Neural crest cell (in vitro differentiated cells): Measurements from ENCODE around the gene THAP6. TPM values are rescaled to one million over a fixed set of nuclear protein-coding genes. Genes with fewer than 3 reads are reported as not detected.
"Not testable (repeated sequence)": the region's sequence is repeated elsewhere in the genome, so short reads cannot be mapped to it uniquely, and the experiment has no call there.

Experiments used
- DNase-seq: peaks from one replicate; pipeline ENCODE4 v3.0.0; 2021; ENCODE audit warnings: low read depth, mixed read lengths, low spot score
- H3K27ac Mint-ChIP-seq: one replicate; pipeline ENCODE4 v1.8.0; 2021; ENCODE audit warnings: mild to moderate bottlenecking, mixed read lengths; ENCODE audit not compliant: unreplicated experiment
- H3K27me3 Mint-ChIP-seq: 2 replicates; pipeline ENCODE4 v1.8.0; 2021; ENCODE audit warnings: low read depth, mild to moderate bottlenecking, mixed read lengths
- H3K36me3 Mint-ChIP-seq: 2 replicates; pipeline ENCODE4 v1.8.0; 2021; ENCODE audit warnings: low read depth, mild to moderate bottlenecking, mixed read lengths
- H3K4me1 Mint-ChIP-seq: 2 replicates; pipeline ENCODE4 v1.8.0; 2021; ENCODE audit warnings: mixed read lengths
- H3K4me3 Mint-ChIP-seq: one replicate; pipeline ENCODE4 v1.8.0; 2021; ENCODE audit warnings: mild to moderate bottlenecking, mixed read lengths
- H3K9me3 Mint-ChIP-seq: 2 replicates; pipeline ENCODE4 v1.8.0; 2021; ENCODE audit warnings: mixed read lengths
- total RNA-seq: library from RNA; stranded (reverse); gene quantifications from 2 replicates; pipeline ENCODE4 v1.2.1, GENCODE V29; 2021
- TF ChIP-seq, protein P1 (sequence below): fragments of 200-600 bp; sonication (generic); conservative IDR thresholded peaks from 2 replicates; pipeline ENCODE4 v1.5.0; 2021; ENCODE audit warnings: antibody characterized with exemption, mild to moderate bottlenecking

The THAP6 gene
- total RNA-seq, 1 donor from 2014 or later, result 21.9 TPM

DNA sequence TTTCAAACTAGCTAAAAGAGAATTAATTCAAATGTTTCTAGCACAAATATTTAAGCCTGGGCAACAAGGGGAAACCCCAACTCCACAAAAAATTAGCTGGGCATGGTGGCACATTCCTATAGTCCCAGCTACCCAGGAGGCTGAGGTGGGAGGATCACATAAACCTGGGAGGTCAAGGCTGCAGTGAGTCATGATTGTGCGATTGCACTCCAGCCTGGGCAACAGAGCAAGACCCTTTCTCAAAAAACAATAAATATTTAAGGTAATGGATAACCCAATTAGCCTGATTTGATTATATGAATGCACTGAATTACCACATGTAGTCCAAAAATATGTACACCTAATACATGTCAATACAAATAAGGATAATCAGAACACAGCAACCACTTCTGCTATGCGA, 14.4 kb upstream of the THAP6 start:
- Mint-ChIP-seq H3K4me1 (no peaks in the 10 kb centered on the region), H3K27ac (no peak overlapping the region), H3K4me3 (no peak overlapping the region), H3K9me3 (peaks cover 6% of the 10 kb centered on the region), H3K36me3 (peaks cover 39% of the 10 kb centered on the region), H3K27me3 (no peaks in the 10 kb centered on the region)
- DNase-seq, result no peak
- TF ChIP-seq, protein P1, sequence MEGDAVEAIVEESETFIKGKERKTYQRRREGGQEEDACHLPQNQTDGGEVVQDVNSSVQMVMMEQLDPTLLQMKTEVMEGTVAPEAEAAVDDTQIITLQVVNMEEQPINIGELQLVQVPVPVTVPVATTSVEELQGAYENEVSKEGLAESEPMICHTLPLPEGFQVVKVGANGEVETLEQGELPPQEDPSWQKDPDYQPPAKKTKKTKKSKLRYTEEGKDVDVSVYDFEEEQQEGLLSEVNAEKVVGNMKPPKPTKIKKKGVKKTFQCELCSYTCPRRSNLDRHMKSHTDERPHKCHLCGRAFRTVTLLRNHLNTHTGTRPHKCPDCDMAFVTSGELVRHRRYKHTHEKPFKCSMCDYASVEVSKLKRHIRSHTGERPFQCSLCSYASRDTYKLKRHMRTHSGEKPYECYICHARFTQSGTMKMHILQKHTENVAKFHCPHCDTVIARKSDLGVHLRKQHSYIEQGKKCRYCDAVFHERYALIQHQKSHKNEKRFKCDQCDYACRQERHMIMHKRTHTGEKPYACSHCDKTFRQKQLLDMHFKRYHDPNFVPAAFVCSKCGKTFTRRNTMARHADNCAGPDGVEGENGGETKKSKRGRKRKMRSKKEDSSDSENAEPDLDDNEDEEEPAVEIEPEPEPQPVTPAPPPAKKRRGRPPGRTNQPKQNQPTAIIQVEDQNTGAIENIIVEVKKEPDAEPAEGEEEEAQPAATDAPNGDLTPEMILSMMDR, result no peak

DNA sequence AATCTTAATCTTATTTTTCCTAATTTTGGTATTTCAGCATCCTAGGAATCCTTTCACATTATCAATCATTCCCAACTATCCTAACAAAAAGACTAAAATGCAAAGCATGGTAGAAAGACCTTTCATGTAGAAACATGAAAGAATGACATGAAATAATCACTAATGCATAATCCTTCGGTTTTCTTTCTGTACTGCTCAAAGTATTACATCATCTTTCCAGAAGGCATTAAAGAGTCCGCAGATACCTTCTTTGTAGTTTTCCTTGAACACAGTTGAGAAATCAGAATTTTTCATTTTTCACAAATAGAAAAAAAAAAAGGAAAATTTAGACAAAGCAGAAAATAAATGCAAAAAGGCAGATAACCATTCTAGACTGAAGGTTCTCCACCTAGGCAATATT, 11.6 kb upstream of the THAP6 start:
- Mint-ChIP-seq H3K27me3 (no peaks in the 10 kb centered on the region), H3K36me3 (peaks cover 37% of the 10 kb centered on the region)
- TF ChIP-seq, protein P1, result no peak

DNA sequence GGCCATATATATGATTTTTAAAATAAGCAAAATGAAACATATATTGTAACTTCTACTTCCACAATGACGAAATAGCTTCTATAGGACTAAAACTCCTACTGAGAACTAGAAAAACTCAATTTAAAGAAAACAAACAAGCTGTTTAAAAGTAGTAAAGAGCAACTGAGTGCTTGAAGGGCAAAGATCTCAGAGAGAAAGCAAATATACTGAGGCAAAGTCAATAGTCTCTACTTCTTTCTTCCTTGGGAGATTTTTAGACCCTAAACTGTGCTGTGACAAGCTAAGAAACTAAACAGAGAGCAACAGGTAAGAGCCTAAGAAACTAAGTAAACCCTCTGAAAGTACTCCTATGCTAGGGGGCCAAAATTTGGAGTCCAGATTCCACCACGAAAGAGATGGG, 8.6 kb upstream of the THAP6 start:
- no peak overlapping the region for H3K4me3 Mint-ChIP-seq
- no peak for DNase-seq
- no peak overlapping the region for H3K27ac Mint-ChIP-seq
- H3K36me3 Mint-ChIP-seq, result peaks cover 24% of the 10 kb centered on the region
- H3K9me3 Mint-ChIP-seq, result peaks cover 4% of the 10 kb centered on the region
- peaks cover 10% of the 10 kb centered on the region for H3K4me1 Mint-ChIP-seq
- TF ChIP-seq, protein P1, result no peak
- H3K27me3 Mint-ChIP-seq, result no peaks in the 10 kb centered on the region

More for the DNA sequence above, 11.6 kb upstream of the THAP6 start:
- DNase-seq, result no peak
- H3K27ac Mint-ChIP-seq, result no peak overlapping the region
- H3K9me3 Mint-ChIP-seq, result peaks cover 6% of the 10 kb centered on the region
- H3K4me3 Mint-ChIP-seq, result no peak overlapping the region
- H3K4me1 Mint-ChIP-seq, result no peaks in the 10 kb centered on the region

DNA sequence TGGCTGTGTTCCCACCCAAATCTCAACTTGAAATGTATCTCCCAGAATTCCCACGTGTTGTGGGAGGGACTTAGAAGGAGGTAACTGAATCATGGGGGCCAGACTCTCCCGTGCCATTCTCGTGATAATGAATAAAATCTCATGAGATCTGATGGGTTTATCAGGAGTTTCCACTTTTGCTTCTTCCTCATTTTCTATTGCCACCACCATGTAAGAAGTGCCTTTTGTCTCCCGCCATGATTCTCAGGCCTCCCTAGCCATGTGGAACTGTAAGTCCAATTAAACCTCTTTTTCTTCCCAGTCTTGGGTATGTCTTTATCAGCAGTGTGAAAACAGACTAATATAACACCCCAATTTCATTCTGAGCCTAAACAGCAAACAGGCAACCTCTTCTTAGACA, 4.7 kb upstream of the THAP6 start:
- peaks cover 21% of the 10 kb centered on the region for H3K36me3 Mint-ChIP-seq
- H3K4me1 Mint-ChIP-seq, result peaks cover 18% of the 10 kb centered on the region
- H3K27ac Mint-ChIP-seq, H3K4me3 Mint-ChIP-seq, DNase-seq, H3K9me3 Mint-ChIP-seq, H3K27me3 Mint-ChIP-seq: not testable (repeated sequence)

DNA sequence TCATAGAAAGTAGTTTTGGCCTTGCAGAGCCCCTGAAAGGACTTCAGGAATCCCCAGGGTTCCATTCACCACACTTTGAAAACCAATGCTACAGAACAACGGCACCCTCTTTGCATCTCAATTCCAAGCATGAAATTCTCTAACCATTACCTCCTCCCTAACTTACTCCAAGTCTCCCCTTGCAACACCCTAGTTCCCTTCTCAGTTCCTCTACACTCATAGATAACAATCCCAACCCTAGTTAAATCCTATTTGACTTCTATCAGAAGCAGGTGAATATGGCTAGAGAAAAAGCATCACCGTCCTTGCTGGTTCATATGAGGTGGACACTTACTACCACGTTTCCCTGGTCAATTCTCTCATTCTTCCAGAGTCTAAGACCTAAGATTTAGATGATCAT, 2.4 kb upstream of the THAP6 start:
- no peak overlapping the region for H3K4me3 Mint-ChIP-seq
- peaks cover 19% of the 10 kb centered on the region for H3K36me3 Mint-ChIP-seq
- H3K27me3 Mint-ChIP-seq, result no peaks in the 10 kb centered on the region
- TF ChIP-seq, protein P1, result no peak
- no peak for DNase-seq
- H3K27ac Mint-ChIP-seq, result no peak overlapping the region
- peaks cover 4% of the 10 kb centered on the region for H3K9me3 Mint-ChIP-seq
- peaks cover 27% of the 10 kb centered on the region for H3K4me1 Mint-ChIP-seq

DNA sequence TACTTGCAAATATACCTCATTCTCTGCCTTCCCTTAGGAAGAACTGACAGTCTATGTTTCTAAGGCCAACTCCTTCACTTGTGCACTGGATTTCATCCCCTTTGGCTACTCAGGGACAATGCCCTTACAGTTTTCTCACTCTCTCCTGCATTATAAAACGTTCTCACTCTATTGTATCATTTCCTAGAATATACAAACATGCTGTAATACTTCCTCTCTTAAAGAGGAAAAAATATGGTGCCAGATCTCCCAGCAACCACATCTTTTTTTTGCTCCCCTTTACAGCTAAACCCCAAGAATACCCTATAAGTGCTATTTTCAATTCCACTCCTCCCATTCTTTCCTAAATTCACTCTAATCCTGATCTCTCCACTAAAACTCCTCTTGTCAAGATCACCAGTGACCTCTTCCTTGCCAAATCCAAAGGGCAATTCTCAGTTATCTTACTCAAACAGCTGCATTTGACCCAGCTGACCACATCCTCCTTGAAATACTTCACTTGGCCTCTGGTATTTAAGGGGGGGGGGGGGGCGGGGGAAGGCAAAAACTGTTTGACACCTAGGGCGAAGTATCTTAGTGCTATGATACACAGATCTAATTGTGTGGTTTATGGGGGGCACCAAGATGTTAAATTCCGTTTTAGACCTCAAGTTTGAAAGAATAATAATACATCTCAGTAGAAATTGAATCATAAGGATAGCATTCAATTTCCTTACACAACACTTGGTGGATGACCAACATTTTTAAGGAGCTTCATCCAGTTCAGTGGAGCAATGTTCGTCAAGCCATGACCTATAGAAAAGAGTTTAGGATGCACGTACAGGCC, 1.7 kb upstream of the THAP6 start:
- TF ChIP-seq, protein P1, result no peak
- peaks cover 30% of the 10 kb centered on the region for H3K4me1 Mint-ChIP-seq
- H3K4me3 Mint-ChIP-seq, result no peak overlapping the region
- H3K36me3 Mint-ChIP-seq, result peaks cover 22% of the 10 kb centered on the region
- no peak for DNase-seq
- H3K27me3 Mint-ChIP-seq, result no peaks in the 10 kb centered on the region
- no peak overlapping the region for H3K27ac Mint-ChIP-seq
- peaks cover 4% of the 10 kb centered on the region for H3K9me3 Mint-ChIP-seq
